Measurements from ENCODE around the gene SAPCD1.

DNA sequence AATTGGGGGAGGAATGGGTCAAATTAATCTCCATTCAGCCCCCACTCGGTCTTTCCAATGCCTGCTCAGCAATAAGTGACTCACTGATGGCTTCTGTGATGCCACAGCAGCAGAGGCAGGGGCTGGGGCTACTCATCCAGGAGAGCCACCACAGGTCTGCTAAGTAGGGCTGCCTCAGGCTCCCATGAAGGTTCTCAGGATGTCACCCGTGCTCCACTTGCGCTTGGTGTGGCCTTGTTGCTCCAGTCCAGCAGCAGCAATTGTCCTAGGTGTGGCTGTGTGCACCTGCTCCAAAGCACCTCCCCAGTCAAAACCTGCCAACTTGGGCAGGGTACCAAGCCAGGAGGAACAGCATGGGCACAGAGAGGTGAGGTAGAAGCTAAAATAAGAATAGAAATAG is 40.3 kb upstream of the SAPCD1 start:
- TF ChIP-seq, protein P1, sequence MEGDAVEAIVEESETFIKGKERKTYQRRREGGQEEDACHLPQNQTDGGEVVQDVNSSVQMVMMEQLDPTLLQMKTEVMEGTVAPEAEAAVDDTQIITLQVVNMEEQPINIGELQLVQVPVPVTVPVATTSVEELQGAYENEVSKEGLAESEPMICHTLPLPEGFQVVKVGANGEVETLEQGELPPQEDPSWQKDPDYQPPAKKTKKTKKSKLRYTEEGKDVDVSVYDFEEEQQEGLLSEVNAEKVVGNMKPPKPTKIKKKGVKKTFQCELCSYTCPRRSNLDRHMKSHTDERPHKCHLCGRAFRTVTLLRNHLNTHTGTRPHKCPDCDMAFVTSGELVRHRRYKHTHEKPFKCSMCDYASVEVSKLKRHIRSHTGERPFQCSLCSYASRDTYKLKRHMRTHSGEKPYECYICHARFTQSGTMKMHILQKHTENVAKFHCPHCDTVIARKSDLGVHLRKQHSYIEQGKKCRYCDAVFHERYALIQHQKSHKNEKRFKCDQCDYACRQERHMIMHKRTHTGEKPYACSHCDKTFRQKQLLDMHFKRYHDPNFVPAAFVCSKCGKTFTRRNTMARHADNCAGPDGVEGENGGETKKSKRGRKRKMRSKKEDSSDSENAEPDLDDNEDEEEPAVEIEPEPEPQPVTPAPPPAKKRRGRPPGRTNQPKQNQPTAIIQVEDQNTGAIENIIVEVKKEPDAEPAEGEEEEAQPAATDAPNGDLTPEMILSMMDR (IDR thresholded peaks at IDR 0.05) = no peak
- TF ChIP-seq POLR2A (IDR thresholded peaks at IDR 0.05) = no peak
